ENCODE measurements around the gene PRSS53. TPM values are rescaled to one million over a fixed set of nuclear protein-coding genes. Genes with fewer than 3 reads are reported as not detected.

PRSS53 gene
- total RNA-seq, 1 experiment from 2014 or later: 7.7 TPM

DNA sequence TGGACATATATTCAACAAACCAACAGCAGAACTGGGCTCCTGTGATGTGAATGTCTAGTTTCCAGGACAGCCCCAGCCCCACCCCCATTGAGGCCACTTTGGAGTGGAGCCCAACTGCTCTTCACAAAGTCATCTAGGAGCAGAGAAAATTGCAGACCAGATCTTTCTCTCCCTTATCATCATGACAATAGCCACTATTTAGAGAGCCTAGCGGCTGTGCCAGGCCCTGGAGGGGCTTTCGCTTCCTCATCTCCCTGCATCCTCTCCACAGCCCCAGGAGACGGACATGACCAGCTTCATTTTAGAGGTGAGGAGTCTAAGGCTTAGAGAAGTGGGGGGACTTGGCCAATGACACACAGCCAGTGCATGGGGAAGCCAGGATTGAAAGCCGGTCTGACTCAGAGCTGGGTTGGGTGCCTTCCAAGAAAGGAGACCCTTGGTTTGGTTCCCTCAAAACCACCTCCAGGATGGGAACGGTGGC is 45.4 kb upstream of the PRSS53 start:
- Histone ChIP-seq H3K4me3 (peak overlapping the region; percentile 59), H3K9me2 (ENCODE audit: insufficient read depth) (no peaks in the 10 kb centered on the region), H3K27ac (peak overlapping the region; percentile 71), H4K20me1 (ENCODE audit: insufficient read depth) (no peaks in the 10 kb centered on the region), H3K27me3 (ENCODE audit: insufficient read depth, low read depth) (no peaks in the 10 kb centered on the region), H2AFZ (no peak overlapping the region), H3K4me1 (replicated peaks; ENCODE audit: insufficient read depth) (peaks cover 69% of the 10 kb centered on the region), H3K36me3 (ENCODE audit: low read depth) (no peaks in the 10 kb centered on the region; the same call in 1 of the 2 replicates), H3F3A (ENCODE audit: insufficient read depth, low read depth) (peaks cover 47% of the 10 kb centered on the region), H3K9me3 (ENCODE audit: insufficient read depth, low read depth) (no peaks in the 10 kb centered on the region), H3K79me2 (ENCODE audit: low read depth) (peaks cover 12% of the 10 kb centered on the region), H3K4me2 (peak overlapping the region; percentile 75)
- no peak for TF ChIP-seq EZH2 (IDR thresholded peaks at IDR 0.05; ENCODE audit: low read depth)
- TF ChIP-seq, protein P1, sequence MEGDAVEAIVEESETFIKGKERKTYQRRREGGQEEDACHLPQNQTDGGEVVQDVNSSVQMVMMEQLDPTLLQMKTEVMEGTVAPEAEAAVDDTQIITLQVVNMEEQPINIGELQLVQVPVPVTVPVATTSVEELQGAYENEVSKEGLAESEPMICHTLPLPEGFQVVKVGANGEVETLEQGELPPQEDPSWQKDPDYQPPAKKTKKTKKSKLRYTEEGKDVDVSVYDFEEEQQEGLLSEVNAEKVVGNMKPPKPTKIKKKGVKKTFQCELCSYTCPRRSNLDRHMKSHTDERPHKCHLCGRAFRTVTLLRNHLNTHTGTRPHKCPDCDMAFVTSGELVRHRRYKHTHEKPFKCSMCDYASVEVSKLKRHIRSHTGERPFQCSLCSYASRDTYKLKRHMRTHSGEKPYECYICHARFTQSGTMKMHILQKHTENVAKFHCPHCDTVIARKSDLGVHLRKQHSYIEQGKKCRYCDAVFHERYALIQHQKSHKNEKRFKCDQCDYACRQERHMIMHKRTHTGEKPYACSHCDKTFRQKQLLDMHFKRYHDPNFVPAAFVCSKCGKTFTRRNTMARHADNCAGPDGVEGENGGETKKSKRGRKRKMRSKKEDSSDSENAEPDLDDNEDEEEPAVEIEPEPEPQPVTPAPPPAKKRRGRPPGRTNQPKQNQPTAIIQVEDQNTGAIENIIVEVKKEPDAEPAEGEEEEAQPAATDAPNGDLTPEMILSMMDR (conservative IDR thresholded peaks at IDR 0.05): no peak
- CTCF ChIA-PET: interaction anchor here (1.0 kb wide), 1 partner anchor 8 kb away, joined by 5 read pairs; no protein-coding TSS in a partner anchor
- POLR2A ChIA-PET (ENCODE audit: unreplicated experiment): interaction anchor here (0.7 to 3.1 kb wide), 4 partner anchors 17 to 60 kb away, joined by 3 to 29 read pairs (median 6); partner anchors contain the start of genes KAT8 and ZNF668
- no TSS peak for BruUV-seq (replicated peaks)
- intact Hi-C loops (cut with micrococcal nuclease; ENCODE audit: unreplicated experiment): loop anchor here (2.0 kb wide), 1 partner anchor 59 kb away; the partner anchor contains the start of genes ZNF646 and ZNF668
- DNase-seq: peak; percentile 60 to 64

DNA sequence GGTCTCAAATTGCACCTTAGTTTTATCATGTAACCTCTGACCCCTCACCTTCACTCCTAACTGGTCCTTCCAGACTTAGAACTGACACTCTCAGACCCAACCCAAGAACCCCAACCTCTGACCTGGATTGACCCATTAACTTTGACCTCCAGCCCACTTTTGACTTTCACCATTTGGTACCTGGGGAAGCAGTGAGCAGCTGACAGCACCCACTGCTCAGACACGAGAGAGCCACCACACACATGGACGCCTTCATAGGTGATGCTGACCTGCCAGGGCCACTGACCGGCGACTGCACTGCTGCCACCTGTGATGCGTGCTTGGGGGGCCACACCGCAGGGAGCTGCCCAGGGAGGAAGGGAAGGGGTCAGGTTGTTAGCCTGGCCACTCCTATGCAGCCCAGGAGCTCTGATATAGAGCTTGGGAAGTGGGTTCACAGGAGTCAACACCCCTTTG is 44.3 kb upstream of the PRSS53 start:
- H3K4me2 ChIP-seq: peak overlapping the region; percentile 75; the same call in 1 of the 2 replicates
- no peak for DNase-seq
- TF ChIP-seq, protein P1 (conservative IDR thresholded peaks at IDR 0.05): no peak
- no peak for TF ChIP-seq EZH2 (IDR thresholded peaks at IDR 0.05; ENCODE audit: low read depth)
- no peak overlapping the region for H3K4me3 ChIP-seq
- no peaks in the 10 kb centered on the region; the same call in 1 of the 2 replicates for H3K36me3 ChIP-seq (ENCODE audit: low read depth)
- H3K79me2 ChIP-seq (ENCODE audit: low read depth): peaks cover 12% of the 10 kb centered on the region
- peaks cover 52% of the 10 kb centered on the region for H3F3A ChIP-seq (ENCODE audit: insufficient read depth, low read depth)
- no peaks in the 10 kb centered on the region for H3K9me3 ChIP-seq (ENCODE audit: insufficient read depth, low read depth)
- POLR2A ChIA-PET (ENCODE audit: unreplicated experiment): interaction anchor here (0.6 to 0.7 kb wide), 2 partner anchors 27 to 41 kb away, joined by 3 to 6 read pairs; no protein-coding TSS in a partner anchor
- H4K20me1 ChIP-seq (ENCODE audit: insufficient read depth): no peaks in the 10 kb centered on the region
- H3K27ac ChIP-seq: no peak overlapping the region
- CTCF ChIA-PET: no interaction called here
- peaks cover 72% of the 10 kb centered on the region for H3K4me1 ChIP-seq (replicated peaks; ENCODE audit: insufficient read depth)
- no peak overlapping the region for H2AFZ ChIP-seq
- BruUV-seq (replicated peaks): no TSS peak
- H3K27me3 ChIP-seq (ENCODE audit: insufficient read depth, low read depth): no peaks in the 10 kb centered on the region
- intact Hi-C loops (cut with micrococcal nuclease; ENCODE audit: unreplicated experiment): no loop called here
- no peaks in the 10 kb centered on the region for H3K9me2 ChIP-seq (ENCODE audit: insufficient read depth)

DNA sequence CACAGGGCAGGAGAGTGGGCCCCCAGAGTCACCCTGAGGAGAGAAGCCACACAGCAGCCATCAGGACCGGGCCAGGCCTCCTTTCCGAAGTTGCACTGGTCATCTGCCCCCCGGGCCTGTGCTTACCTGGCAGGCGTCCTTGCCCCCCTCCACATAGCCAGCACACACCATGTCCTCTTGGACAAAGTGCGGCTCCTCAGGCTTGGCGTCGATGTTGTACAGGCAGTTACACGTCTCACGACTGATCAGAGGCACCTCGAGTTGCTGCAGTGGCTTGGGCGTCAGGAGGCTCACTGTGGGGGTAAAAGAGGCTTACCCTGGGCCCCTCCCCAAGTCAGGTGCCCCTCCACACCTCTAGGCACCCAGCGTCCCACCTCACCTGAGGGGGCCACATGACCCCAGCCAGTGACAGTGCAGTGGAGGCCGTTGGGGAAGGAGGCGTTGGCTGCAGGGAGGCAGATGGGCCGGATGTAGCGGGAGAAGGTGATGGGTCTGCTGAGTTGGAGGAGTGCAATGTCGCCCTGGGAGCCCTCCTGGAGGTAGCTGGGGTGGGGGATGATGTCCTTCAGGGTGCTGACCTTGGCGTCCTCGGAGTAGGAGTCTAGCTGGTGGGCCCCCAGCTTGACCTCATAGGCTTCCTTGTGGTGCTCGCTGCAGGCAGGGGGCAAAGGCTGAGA is 43.7 kb upstream of the PRSS53 start:
- no peak overlapping the region for H3K4me3 ChIP-seq
- DNase-seq: no peak
- H3K36me3 ChIP-seq (ENCODE audit: low read depth): no peaks in the 10 kb centered on the region; the same call in 1 of the 2 replicates
- H3K27me3 ChIP-seq (ENCODE audit: insufficient read depth, low read depth): no peaks in the 10 kb centered on the region
- TF ChIP-seq, protein P1 (conservative IDR thresholded peaks at IDR 0.05): no peak
- no peak for TF ChIP-seq EZH2 (IDR thresholded peaks at IDR 0.05; ENCODE audit: low read depth)
- H3K9me3 ChIP-seq (ENCODE audit: insufficient read depth, low read depth): no peaks in the 10 kb centered on the region
- H3K79me2 ChIP-seq (ENCODE audit: low read depth): peaks cover 12% of the 10 kb centered on the region
- no peak overlapping the region for H3K27ac ChIP-seq
- H3K9me2 ChIP-seq (ENCODE audit: insufficient read depth): no peaks in the 10 kb centered on the region
- H3K4me1 ChIP-seq (replicated peaks; ENCODE audit: insufficient read depth): peaks cover 72% of the 10 kb centered on the region
- no peak overlapping the region for H2AFZ ChIP-seq
- BruUV-seq (replicated peaks): no TSS peak
- H3K4me2 ChIP-seq: no peak overlapping the region
- ChIA-PET POLR2A (ENCODE audit: unreplicated experiment) (interaction anchor here (0.6 kb wide), 1 partner anchor 28 kb away, joined by 6 read pairs; no protein-coding TSS in a partner anchor), CTCF (no interaction called here)
- intact Hi-C loops (cut with micrococcal nuclease; ENCODE audit: unreplicated experiment): no loop called here
- H3F3A ChIP-seq (ENCODE audit: insufficient read depth, low read depth): peaks cover 57% of the 10 kb centered on the region
- H4K20me1 ChIP-seq (ENCODE audit: insufficient read depth): no peaks in the 10 kb centered on the region
